GM12878 (cell line): ENCODE data around the gene COL1A1. TPM values are rescaled to one million over a fixed set of nuclear protein-coding genes. Genes with fewer than 3 reads are reported as not detected.

Experiments used
- ATAC-seq: fragments of 200-7000 bp; cut with Tn5 transposase; 3 replicates; pipeline ENCODE4 v1.9.1; 2020; ENCODE audit warnings: mild to moderate bottlenecking, moderate library complexity
- BruUV-seq: library from RNA; stranded (reverse); fragments of 400-500 nt; replicated peaks from 2 replicates; lab custom pipeline; 2021; lab: Mats Ljungman, UMichigan
- CTCF ChIA-PET: fragments of 300-600 bp; sonication (Branson Sonifier 250); formaldehyde crosslinking; extraction: SDS; loops from one replicate; lab custom pipeline; 2021; ENCODE audit warnings: inconsistent platforms; lab: Yijun Ruan, JAX
- POLR2A ChIA-PET: fragments of 350-600 bp; formaldehyde crosslinking; extraction: SDS; loops from one replicate; lab custom pipeline; 2021; ENCODE audit warnings: inconsistent platforms; lab: Charles Lee
- RAD21 ChIA-PET: fragments of 300-600 bp; sonication (Branson Sonifier 250); formaldehyde crosslinking; loops from one replicate; lab custom pipeline; 2023; ENCODE audit warnings: antibody characterized with exemption; ENCODE audit not compliant: unreplicated experiment; lab: Charles Lee
- SMC1A ChIA-PET: fragments of 300-600 bp; sonication (Branson Sonifier 250); formaldehyde crosslinking; loops from one replicate; lab custom pipeline; 2023; ENCODE audit not compliant: unreplicated experiment, uncharacterized antibody; lab: Charles Lee
- DNase-seq: peaks from one replicate; pipeline ENCODE4 v3.0.0-alpha.2; 2011; ENCODE audit warnings: low read depth, low spot score
- FAIRE-seq: peaks from 3 replicates; lab custom pipeline; 2011; peaks lifted over from hg19 to GRCh38; lab: Jason Lieb, UNC
- H2AFZ ChIP-seq: 2 replicates; pipeline ENCODE4 v1.6.0; 2011; ENCODE audit warnings: low read depth, low read length, control low read depth; ENCODE audit not compliant: control insufficient read depth
- H3K27ac ChIP-seq: 2 replicates; pipeline ENCODE4 v1.5.1; 2011; ENCODE audit warnings: control low read depth; ENCODE audit not compliant: control insufficient read depth, insufficient read depth
- H3K27me3 ChIP-seq, 2 experiments: replicated peaks in 1 of 2; 2 replicates each; pipeline versions ENCODE4 v1.6.0 to v1.6.1; 2011; ENCODE audit warnings: low read length in 1 of 2; ENCODE audit not compliant: control insufficient read depth in 2 of 2, insufficient read depth in 2 of 2
- H3K36me3 ChIP-seq, 2 experiments: 2 replicates each; pipeline ENCODE4 v1.5.1; 2011; ENCODE audit warnings: low read length in 1 of 2; ENCODE audit not compliant: control insufficient read depth in 2 of 2, insufficient read depth in 2 of 2
- H3K4me1 ChIP-seq: 2 replicates; pipeline ENCODE4 v1.6.1; 2011; ENCODE audit warnings: mild to moderate bottlenecking, low read length, moderate library complexity, mixed read lengths; ENCODE audit not compliant: control insufficient read depth, insufficient read depth
- H3K4me2 ChIP-seq: 2 replicates; pipeline ENCODE4 v1.6.0; 2011; ENCODE audit warnings: control low read depth; ENCODE audit not compliant: control insufficient read depth, insufficient read depth
- H3K4me3 ChIP-seq: fragments of 200-600 bp; sonication (generic); 2 replicates; pipeline ENCODE4 v1.5.1; 2016
- H3K79me2 ChIP-seq: 2 replicates; pipeline ENCODE4 v1.6.0; 2011; ENCODE audit warnings: low read length; ENCODE audit not compliant: control insufficient read depth, insufficient read depth
- H3K9ac ChIP-seq: 2 replicates; pipeline ENCODE4 v1.8.0; 2011; ENCODE audit warnings: low read length, control low read depth, mixed read lengths; ENCODE audit not compliant: control insufficient read depth, insufficient read depth
- H3K9me3 ChIP-seq: replicated peaks from 3 replicates; pipeline ENCODE4 v1.5.1; 2011; ENCODE audit warnings: mild to moderate bottlenecking, low read length; ENCODE audit not compliant: control insufficient read depth, insufficient read depth
- H4K20me1 ChIP-seq: 2 replicates; pipeline ENCODE4 v1.6.0; 2011; ENCODE audit not compliant: control insufficient read depth, insufficient read depth
- BHLHE40 ChIP-seq, 2 experiments: fragments of 450-650 bp in 1 of 2; IDR thresholded peaks; 2 replicates each; pipeline ENCODE4 v1.6.1; 2011 to 2017; ENCODE audit warnings: low read depth in 2 of 2, borderline replicate concordance in 1 of 2, improper control_type of control experiment in 1 of 2, low read length in 1 of 2, mild to moderate bottlenecking in 1 of 2
- CBX3 ChIP-seq: fragments of 200-600 bp; sonication (generic); IDR thresholded peaks from 2 replicates; pipeline ENCODE4 v1.6.1; 2016; ENCODE audit warnings: low read depth, borderline replicate concordance
- CREB1 ChIP-seq: IDR thresholded peaks from 2 replicates; pipeline ENCODE4 v1.6.1; 2012; ENCODE audit warnings: low read depth, mild to moderate bottlenecking, inconsistent platforms
- EGR1 ChIP-seq, 2 experiments: IDR thresholded peaks; 1 replicate in 1 of 2; 2 replicates in 1 of 2; pipeline ENCODE4 v1.6.1; 2011 to 2012; ENCODE audit warnings: low read depth in 2 of 2, low read length in 2 of 2, borderline replicate concordance in 1 of 2, mild to moderate bottlenecking in 1 of 2, moderate library complexity in 1 of 2
- HCFC1 ChIP-seq: fragments of 150-350 bp; IDR thresholded peaks from 2 replicates; pipeline ENCODE4 v1.6.1; 2014; ENCODE audit warnings: low read length
- MTA2 ChIP-seq: fragments of 450-650 bp; IDR thresholded peaks from 2 replicates; pipeline ENCODE4 v1.6.1; 2016; ENCODE audit warnings: low read depth, mild to moderate bottlenecking, moderate library complexity
- NFYB ChIP-seq: IDR thresholded peaks from 2 replicates; pipeline ENCODE4 v1.6.1; 2011; ENCODE audit warnings: low read depth, mild to moderate bottlenecking, low read length, improper control_type of control experiment, moderate library complexity; ENCODE audit not compliant: insufficient read depth
- NR2F1 ChIP-seq: fragments of 450-650 bp; conservative IDR thresholded peaks from 2 replicates; pipeline ENCODE4 v1.6.1; 2017; ENCODE audit warnings: mild to moderate bottlenecking
- NRF1 ChIP-seq: conservative IDR thresholded peaks from 2 replicates; pipeline ENCODE4 v1.6.1; 2011; ENCODE audit warnings: mild to moderate bottlenecking, low read depth, low read length, improper control_type of control experiment
- SIX5 ChIP-seq: IDR thresholded peaks from 2 replicates; pipeline ENCODE4 v1.6.1; 2011; ENCODE audit warnings: mild to moderate bottlenecking, low read depth, low read length, moderate library complexity; ENCODE audit not compliant: severe bottlenecking
- SMC3 ChIP-seq: IDR thresholded peaks from 2 replicates; pipeline ENCODE4 v1.6.1; 2011; ENCODE audit warnings: low read length, improper control_type of control experiment, borderline replicate concordance
- SP1 ChIP-seq: IDR thresholded peaks from one replicate; pipeline ENCODE4 v1.6.1; 2011; ENCODE audit warnings: low read depth, low read length
- SREBF1 ChIP-seq: IDR thresholded peaks from 2 replicates; pipeline ENCODE4 v1.6.1; 2012; ENCODE audit warnings: mild to moderate bottlenecking, low read length
- STAT1 ChIP-seq: fragments of 450-650 bp; conservative IDR thresholded peaks from 2 replicates; pipeline ENCODE4 v1.6.1; 2014; ENCODE audit warnings: antibody characterized with exemption, mild to moderate bottlenecking
- TARDBP ChIP-seq: IDR thresholded peaks from 2 replicates; pipeline ENCODE4 v1.6.1; 2016; ENCODE audit warnings: borderline replicate concordance
- WGBS: methylation state at CpG from one replicate; pipeline ENCODE4 v1.1.6; 2016; ENCODE audit warnings: low lambda C conversion rate; ENCODE audit not compliant: insufficient replicate concordance, insufficient coverage; ENCODE audit errors: missing lambda C conversion rate; 5-methylcytosine and 5-hydroxymethylcytosine counted together
- in situ Hi-C: fragments of 300-500 bp; cut with MboI; formaldehyde crosslinking; loops from 9 replicates; pipeline ENCODE4 v1.14.3; 2018; ENCODE audit warnings: mixed read lengths
- intact Hi-C: fragments of 100-400 bp; cut with micrococcal nuclease; formaldehyde crosslinking; loops from one replicate; pipeline ENCODE4 v1.14.2; 2022; ENCODE audit not compliant: unreplicated experiment
- polyA plus RNA-seq, 11 experiments: library from polyadenylated mRNA; depleted of rRNA in 4 of 11; unstranded in 6 of 11; stranded (reverse) in 5 of 11; fragments of >200 nt; fragmentation: Nextera tagmentation in 4 of 11; fragmentation: Illumina TruSeq in 1 of 11; extraction: Ambion mirVana in 4 of 11; extraction: Trizol in 1 of 11; gene quantifications; 1 replicate in 1 of 11; 2 replicates in 10 of 11; pipeline versions ENCODE4 v1.2.1 to v1.2.3, GENCODE V29; 2011 to 2016; ENCODE audit warnings: inconsistent platforms in 2 of 11, missing spikeins in 2 of 11, low read depth in 1 of 11
- total RNA-seq, 4 experiments: library from RNA; depleted of rRNA in 3 of 4; stranded (reverse); fragments of >200 nt in 3 of 4; fragmentation: Illumina TruSeq in 1 of 4; extraction: Trizol in 1 of 4; gene quantifications; 2 replicates each; pipeline versions ENCODE4 v1.2.1 to v1.2.3, GENCODE V29; 2013 to 2021
- TF ChIP-seq, protein P1 (sequence below): fragments of 450-650 bp; IDR thresholded peaks from 2 replicates; pipeline ENCODE4 v1.6.1; 2017; ENCODE audit warnings: mild to moderate bottlenecking, moderate library complexity
- TF ChIP-seq, protein P2 (sequence below): fragments of 150-350 bp; IDR thresholded peaks from 2 replicates; pipeline ENCODE4 v1.6.1; 2014; ENCODE audit warnings: mild to moderate bottlenecking, low read depth, low read length

Gene COL1A1
- total and polyA plus RNA-seq, 10 of the 15 experiments (the other 5 are each of a cell fraction or from before 2014, with no cell fraction given): 0.18 to 7.7 (median 2.3) TPM

DNA sequence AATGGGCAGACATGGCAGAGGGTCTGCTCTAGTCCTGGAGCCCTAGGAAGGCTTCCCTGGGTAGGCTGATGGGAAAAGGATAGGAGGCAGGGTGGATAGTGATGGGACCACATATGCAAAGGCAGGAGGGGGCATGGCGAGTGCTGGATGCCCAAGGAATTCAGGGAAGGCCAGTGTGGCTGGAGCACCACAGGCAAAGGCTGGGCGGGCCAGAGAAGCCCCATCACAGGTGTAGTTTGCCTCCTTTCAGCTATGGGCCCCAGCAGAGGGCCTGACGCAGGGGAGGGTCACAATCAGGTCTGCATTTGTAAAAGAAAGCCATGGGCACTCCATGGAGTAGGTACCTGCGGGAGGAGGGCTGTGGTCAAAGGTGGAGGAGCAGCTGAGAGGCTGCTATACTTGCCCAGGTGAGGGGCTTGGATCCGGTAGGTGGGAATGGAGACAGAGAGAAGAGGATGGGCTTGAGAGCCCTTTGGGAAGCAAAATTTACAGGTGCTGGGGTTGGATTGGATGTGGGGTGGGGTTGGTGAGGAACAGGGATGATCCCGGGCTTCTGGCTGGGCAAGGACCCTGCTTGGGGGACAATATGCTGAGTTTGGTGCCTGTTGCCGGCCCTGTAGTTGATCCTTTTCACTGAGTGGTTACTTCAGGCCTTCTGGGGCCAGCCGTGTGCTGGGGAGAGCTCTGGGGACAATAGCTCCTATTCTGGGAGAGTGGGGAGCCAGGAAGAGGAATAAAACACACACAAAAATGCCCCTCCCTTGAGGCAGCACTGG, 6.5 kb upstream of the COL1A1 start:
- H3K27me3 ChIP-seq: peaks cover 6% of the 10 kb centered on the region in 2 experiments; a peak in 2 of 4 replicates
- TF ChIP-seq MTA2: no peak
- no peak for TF ChIP-seq CBX3
- TF ChIP-seq, protein P1, sequence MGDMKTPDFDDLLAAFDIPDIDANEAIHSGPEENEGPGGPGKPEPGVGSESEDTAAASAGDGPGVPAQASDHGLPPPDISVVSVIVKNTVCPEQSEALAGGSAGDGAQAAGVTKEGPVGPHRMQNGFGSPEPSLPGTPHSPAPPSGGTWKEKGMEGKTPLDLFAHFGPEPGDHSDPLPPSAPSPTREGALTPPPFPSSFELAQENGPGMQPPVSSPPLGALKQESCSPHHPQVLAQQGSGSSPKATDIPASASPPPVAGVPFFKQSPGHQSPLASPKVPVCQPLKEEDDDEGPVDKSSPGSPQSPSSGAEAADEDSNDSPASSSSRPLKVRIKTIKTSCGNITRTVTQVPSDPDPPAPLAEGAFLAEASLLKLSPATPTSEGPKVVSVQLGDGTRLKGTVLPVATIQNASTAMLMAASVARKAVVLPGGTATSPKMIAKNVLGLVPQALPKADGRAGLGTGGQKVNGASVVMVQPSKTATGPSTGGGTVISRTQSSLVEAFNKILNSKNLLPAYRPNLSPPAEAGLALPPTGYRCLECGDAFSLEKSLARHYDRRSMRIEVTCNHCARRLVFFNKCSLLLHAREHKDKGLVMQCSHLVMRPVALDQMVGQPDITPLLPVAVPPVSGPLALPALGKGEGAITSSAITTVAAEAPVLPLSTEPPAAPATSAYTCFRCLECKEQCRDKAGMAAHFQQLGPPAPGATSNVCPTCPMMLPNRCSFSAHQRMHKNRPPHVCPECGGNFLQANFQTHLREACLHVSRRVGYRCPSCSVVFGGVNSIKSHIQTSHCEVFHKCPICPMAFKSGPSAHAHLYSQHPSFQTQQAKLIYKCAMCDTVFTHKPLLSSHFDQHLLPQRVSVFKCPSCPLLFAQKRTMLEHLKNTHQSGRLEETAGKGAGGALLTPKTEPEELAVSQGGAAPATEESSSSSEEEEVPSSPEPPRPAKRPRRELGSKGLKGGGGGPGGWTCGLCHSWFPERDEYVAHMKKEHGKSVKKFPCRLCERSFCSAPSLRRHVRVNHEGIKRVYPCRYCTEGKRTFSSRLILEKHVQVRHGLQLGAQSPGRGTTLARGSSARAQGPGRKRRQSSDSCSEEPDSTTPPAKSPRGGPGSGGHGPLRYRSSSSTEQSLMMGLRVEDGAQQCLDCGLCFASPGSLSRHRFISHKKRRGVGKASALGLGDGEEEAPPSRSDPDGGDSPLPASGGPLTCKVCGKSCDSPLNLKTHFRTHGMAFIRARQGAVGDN: no peak
- TF ChIP-seq SP1: no peak
- no peak for TF ChIP-seq NR2F1
- TF ChIP-seq NFYB: no peak
- no peak for TF ChIP-seq NRF1
- no peak for TF ChIP-seq SIX5
- no peak for TF ChIP-seq BHLHE40 (IDR thresholded peaks at IDR 0.05; ENCODE audit: borderline replicate concordance in 1 of 2, low read depth in 2 of 2, low read length in 1 of 2)
- TF ChIP-seq SREBF1: no peak
- no peak for TF ChIP-seq SMC3
- TF ChIP-seq, protein P2, sequence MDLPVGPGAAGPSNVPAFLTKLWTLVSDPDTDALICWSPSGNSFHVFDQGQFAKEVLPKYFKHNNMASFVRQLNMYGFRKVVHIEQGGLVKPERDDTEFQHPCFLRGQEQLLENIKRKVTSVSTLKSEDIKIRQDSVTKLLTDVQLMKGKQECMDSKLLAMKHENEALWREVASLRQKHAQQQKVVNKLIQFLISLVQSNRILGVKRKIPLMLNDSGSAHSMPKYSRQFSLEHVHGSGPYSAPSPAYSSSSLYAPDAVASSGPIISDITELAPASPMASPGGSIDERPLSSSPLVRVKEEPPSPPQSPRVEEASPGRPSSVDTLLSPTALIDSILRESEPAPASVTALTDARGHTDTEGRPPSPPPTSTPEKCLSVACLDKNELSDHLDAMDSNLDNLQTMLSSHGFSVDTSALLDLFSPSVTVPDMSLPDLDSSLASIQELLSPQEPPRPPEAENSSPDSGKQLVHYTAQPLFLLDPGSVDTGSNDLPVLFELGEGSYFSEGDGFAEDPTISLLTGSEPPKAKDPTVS: no peak
- no peak for TF ChIP-seq CREB1
- TF ChIP-seq STAT1: no peak
- no peak for TF ChIP-seq HCFC1
- no peak for TF ChIP-seq TARDBP
- TF ChIP-seq EGR1 (IDR thresholded peaks at IDR 0.05; ENCODE audit: borderline replicate concordance in 1 of 2, low read depth in 2 of 2, low read length in 2 of 2): no peak

More for the DNA sequence above, 6.5 kb upstream of the COL1A1 start:
- BruUV-seq: no TSS peak
- intact Hi-C loops (no loop called here), in situ Hi-C loops (loop anchor here (5.0 kb wide), 1 partner anchor 64 kb away; the partner anchor contains the start of gene TMEM92)
- ChIA-PET SMC1A (interaction anchor here (0.7 kb wide), 1 partner anchor 46 kb away, joined by 3 read pairs; no protein-coding TSS in a partner anchor), CTCF (interaction anchor here (0.9 to 8.3 kb wide), 2 partner anchors 10 to 87 kb away, joined by 6 to 294 read pairs; no protein-coding TSS in a partner anchor), POLR2A (interaction anchor here (0.7 to 1.3 kb wide), 2 partner anchors 85 to 814 kb away, joined by 3 to 5 read pairs; no protein-coding TSS in a partner anchor), RAD21 (interaction anchor here (1.5 kb wide), 1 partner anchor 90 kb away, joined by 4 read pairs; no protein-coding TSS in a partner anchor)
- H3K9me3 ChIP-seq: no peaks in the 10 kb centered on the region
- H3K36me3 ChIP-seq: no peaks in the 10 kb centered on the region
- ATAC-seq (no peak), FAIRE-seq (no peak), DNase-seq (no peak)
- peaks cover 6% of the 10 kb centered on the region for H3K4me1 ChIP-seq
- H3K27ac ChIP-seq: no peak overlapping the region
- WGBS: 17% methylated on average over 8 of the region's 8 CpGs
- no peaks in the 10 kb centered on the region for H4K20me1 ChIP-seq
- no peak overlapping the region for H2AFZ ChIP-seq
- H3K4me2 ChIP-seq: no peak overlapping the region
- no peak overlapping the region for H3K4me3 ChIP-seq
- no peak overlapping the region for H3K9ac ChIP-seq
- H3K79me2 ChIP-seq: no peaks in the 10 kb centered on the region
